HL-60/S4 treated with phorbol 12-myristate 13-acetate at 8.2 ng/mL for 4 days and 3 days (cell line): ENCODE results near the gene TELO2.
"Not testable (repeated sequence)": the region's sequence is repeated elsewhere in the genome, so short reads cannot be mapped to it uniquely, and the experiment has no call there.

Experiments
- in situ Hi-C: fragments of 300-500 bp; cut with MboI; formaldehyde crosslinking; loops from 2 replicates; pipeline ENCODE4 v1.15.0; 2022; ENCODE audit warnings: low sequenced_read_pairs

TELO2 gene

GRCh38 chr16:1457489-1458245, 35.5 kb upstream of the TELO2 start:
- in situ Hi-C loops = no loop called here

- in situ Hi-C loops = no loop called here
These were observed 34.7 kb upstream of the TELO2 start for GRCh38 chr16:1458336-1458976.

- in situ Hi-C loops = no loop called here
These were observed 34.2 kb upstream of the TELO2 start for GRCh38 chr16:1458977-1459341.

- in situ Hi-C loops = no loop called here
These were observed 33.2 kb upstream of the TELO2 start for GRCh38 chr16:1459967-1460366.

- in situ Hi-C loops = no loop called here
These were observed 32.5 kb upstream of the TELO2 start for GRCh38 chr16:1460602-1461138.

GRCh38 chr16:1461146-1461545, 32.0 kb upstream of the TELO2 start:
- in situ Hi-C loops = no loop called here

GRCh38 chr16:1464196-1464893, 28.8 kb upstream of the TELO2 start:
- in situ Hi-C loops = no loop called here

- in situ Hi-C loops = no loop called here
These were observed 28.1 kb upstream of the TELO2 start for GRCh38 chr16:1464894-1465566.

GRCh38 chr16:1465567-1465915, 27.6 kb upstream of the TELO2 start:
- in situ Hi-C loops = no loop called here

- in situ Hi-C loops = no loop called here
These were observed 27.1 kb upstream of the TELO2 start for GRCh38 chr16:1466054-1466453.

GRCh38 chr16:1466968-1467521, 26.1 kb upstream of the TELO2 start:
- in situ Hi-C loops = no loop called here

- in situ Hi-C loops = no loop called here
These were observed 24.7 kb upstream of the TELO2 start for GRCh38 chr16:1468426-1468810.

GRCh38 chr16:1469141-1469540, 24.0 kb upstream of the TELO2 start:
- in situ Hi-C loops = not testable (repeated sequence)

- in situ Hi-C loops = no loop called here
These were observed 23.4 kb upstream of the TELO2 start for GRCh38 chr16:1469693-1470201.

GRCh38 chr16:1470481-1471251, 22.5 kb upstream of the TELO2 start:
- in situ Hi-C loops = no loop called here

- in situ Hi-C loops = no loop called here
These were observed 21.5 kb upstream of the TELO2 start for GRCh38 chr16:1471569-1472194.

GRCh38 chr16:1472974-1473373, 20.2 kb upstream of the TELO2 start:
- in situ Hi-C loops = no loop called here

GRCh38 chr16:1474082-1474795, 18.9 kb upstream of the TELO2 start:
- in situ Hi-C loops = no loop called here
